HG02763 (cell line): ENCODE measurements around the gene SFTPB.
A peak's percentile ranks its signal among the peaks of the same experiment; 100 is the strongest.
"Not testable (repeated sequence)": the region's sequence is repeated elsewhere in the genome, so short reads cannot be mapped to it uniquely, and the experiment has no call there.

Experiments used
- ATAC-seq: cut with Tn5 transposase; IDR thresholded peaks from one replicate; pipeline ENCODE4 v1.9.1; 2021; ENCODE audit warnings: mild to moderate bottlenecking, moderate library complexity; ENCODE audit not compliant: unreplicated experiment

The SFTPB gene

DNA sequence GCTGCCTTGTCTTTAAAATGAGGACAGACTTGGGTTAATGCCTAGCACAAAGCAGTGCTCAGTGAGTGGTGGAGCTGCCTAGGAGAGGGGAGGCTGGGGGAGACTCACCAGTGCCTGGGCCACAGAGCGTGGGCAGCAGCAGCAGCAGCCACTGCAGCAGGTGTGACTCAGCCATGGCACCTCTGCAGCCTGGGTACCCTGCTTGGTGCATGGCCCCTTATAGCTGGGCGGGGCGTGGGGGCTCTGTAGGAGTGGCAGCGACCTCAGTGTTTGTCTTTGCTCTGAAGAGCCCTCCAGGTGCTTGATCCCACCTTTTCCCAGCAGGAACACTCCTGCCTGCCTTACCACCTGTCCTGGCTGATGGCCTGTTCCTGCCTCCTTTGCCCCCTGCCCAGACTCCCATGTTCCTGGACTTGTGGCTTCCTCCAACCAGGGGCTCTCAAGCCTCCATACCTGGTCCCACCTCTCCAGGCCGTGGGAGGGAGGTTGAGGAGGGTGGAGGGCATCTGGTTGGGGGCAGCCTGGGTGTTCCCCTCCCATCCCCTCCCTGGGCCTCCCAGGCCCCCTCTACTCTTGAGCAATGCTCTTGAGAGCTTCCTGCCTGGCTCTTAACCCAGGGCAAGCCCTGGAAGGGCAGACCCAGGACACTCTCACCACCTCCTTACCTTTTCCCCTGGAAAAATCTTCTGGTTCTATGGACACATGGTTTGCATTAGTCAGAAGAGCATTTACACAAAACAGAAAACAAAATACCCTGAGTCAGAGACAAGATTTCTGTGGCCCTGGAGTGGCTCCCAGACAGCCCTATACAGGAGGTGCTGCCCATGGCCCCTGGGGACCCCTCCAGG is at the start of gene SFTPB:
Gene SFTPB, minus strand, starts transcription at position 191 of the 848 bp plus-strand sequence. Its CDS starts 16 bp downstream, at position 175.
- no peak for ATAC-seq

DNA sequence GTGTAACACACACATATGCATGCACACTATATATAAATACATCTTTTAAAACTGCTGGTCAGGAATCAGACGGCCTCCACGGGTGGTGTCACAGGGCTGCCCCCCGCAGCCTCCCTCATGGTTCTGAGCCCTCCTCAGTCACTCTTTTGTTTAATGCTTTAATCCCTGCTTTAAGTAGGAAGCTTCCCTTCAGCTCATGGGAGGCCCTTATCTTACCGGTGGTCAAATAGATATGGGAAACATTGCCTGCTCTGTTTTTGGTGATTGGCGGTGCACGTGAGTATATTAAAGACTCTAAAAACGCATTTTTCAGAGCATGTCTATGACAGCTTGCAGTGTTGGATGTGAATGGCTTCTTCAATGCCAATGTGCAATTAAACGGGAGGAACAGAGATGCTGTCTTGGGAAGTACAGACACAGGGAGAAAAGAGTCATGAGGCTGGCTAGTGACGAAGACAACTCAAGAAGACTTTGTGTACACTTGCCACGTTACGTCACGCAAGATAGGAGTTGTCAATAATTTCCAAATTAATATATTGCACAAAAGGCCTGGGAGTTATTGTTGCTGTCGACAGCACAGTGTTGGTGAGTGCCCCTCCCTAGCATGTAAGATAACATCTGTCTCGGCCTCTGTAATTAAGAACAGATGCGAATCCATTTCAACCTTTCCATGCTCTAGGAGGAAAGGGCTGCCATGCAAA is 49.5 kb upstream of the SFTPB start:
- no peak for ATAC-seq

DNA sequence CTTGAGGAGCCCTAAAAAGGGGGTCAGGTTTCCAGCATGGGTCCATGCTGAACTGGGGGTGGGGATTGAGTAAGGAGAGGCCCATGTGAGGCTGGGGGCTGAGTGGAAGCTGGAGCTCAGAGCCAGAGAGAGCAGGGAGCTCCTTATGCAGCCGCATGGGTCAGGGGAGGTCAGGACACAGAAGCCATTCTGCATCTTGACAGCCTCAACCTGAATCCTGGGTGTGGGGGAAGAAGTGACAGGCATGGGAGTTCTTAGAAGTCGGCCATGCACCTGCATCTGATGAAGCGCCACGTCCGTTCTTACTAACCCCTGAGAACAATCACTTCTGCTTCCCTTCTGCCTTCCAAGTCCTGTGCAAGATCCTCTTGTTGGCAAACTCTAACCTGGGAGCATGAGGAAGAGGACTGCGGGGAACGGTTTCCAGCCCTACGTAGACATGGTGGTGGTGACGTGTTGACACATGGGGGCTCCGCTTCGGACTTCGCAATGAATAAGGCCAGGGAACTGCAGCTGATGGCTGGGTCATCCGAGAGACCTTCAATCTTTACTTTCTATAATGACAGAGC is 48.4 kb upstream of the SFTPB start:
- ATAC-seq: no peak

DNA sequence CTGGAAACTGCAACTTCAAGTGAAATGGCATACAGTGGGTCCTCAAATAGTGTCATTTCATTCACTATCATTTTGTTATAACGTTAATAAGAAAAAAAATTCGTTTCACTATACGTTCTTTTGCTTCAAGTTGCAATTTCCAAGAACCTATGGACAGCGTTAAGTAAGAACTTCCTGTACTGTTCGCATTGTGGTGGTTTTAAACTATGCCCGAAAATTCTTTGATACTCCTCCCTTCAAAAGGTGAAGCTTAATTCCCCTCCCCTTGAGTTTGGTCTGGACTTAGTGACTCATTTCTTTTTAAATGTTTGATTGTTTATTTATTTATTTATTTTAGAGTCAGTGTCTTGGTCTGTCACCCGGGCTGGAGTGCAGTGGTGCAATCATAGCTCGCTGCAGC is 46.8 kb upstream of the SFTPB start:
- ATAC-seq: no peak

DNA sequence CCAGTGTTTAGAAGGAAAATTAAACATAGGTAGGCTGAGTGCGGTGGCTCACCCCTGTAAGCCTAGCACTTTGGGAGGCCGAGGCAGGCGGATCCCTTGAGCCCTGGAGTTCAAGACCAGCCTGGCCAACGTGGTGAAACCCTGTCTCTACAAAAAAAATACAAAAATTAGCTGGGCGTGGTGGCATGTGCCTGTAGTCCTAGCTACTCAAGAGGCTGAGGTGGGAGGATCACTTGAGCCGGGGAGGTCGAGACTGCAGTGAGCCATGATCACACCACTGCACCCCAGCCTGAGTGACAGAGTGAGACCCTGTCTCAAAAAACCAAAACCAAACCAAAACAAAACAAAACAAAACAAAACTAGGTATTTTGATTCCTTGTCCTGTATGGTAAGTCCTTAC is 46.4 kb upstream of the SFTPB start:
- ATAC-seq: not testable (repeated sequence)

DNA sequence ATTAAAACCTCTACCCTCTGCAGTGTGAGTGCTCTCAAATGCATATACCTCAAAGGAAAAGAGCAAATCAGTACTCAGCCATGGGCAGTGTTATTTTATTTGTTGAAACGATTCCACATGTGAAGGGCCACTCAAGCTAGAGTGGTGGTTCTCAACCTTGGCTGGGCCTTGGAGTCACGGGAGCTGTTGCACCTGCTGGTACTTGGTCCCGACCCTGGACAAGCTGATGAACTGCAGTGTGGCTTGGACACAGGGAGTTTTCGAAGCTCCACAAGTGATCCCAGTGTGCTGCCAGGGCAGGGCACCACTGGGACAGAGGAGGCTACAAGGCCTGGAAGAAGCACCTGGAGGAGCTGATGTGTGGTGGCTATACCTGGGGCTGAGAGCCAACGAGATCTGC is 45.8 kb upstream of the SFTPB start:
- no peak for ATAC-seq

DNA sequence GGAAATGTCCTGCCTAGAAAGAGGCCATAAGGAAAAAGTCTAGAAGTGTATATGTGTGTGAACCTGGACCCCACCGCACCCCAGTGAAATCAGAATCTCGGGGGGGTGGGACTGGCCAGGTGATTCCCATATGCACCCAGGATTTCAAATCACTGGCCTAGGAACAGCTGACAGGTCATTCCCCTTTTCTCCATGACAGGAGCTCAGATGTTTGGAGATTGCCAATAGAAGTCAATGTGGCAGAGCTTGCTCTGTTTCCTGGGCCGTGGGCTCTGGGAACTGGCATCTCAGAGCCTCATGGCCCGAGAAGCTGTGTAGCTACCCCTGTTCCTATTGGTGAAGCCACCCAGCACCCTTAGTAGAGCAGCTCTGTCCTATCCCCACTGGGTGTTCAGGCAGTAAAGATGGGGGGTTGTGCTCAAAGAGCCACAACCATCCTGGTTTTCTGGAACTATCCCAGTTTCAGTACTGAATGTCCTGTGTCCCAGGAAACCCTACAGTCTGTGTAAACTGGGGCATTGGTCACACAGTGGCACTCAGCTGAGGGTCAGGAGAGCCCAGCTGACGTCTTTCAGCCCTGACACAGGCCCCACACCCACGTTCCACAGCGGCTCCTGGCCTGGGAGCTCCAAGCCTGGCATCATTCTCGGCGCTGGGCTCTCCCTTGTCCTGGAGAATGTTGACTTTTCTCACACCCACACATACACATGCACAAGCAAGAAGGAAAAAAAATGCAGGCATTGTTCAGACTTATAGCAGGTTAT is 45.0 kb upstream of the SFTPB start:
- ATAC-seq: no peak

DNA sequence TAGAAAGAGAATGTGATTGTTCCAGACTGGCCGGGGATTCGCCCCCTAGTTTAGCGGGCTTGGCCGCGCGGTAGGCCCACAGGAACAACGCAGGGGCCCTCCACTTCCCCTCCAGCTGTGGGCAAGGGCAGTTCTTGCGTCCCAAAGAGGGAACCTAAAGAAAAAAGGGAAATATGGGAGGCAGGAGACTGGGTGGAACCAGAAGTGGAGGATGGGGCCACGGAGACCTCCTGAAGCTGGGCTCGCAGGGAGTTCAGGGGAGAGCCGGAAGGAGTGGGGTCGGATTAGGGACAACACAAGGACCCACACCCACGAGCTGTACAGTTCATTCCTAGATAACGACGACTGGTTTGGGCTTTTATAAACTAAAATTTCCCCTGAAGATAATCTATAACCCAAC is 44.3 kb upstream of the SFTPB start:
- ATAC-seq: no peak

DNA sequence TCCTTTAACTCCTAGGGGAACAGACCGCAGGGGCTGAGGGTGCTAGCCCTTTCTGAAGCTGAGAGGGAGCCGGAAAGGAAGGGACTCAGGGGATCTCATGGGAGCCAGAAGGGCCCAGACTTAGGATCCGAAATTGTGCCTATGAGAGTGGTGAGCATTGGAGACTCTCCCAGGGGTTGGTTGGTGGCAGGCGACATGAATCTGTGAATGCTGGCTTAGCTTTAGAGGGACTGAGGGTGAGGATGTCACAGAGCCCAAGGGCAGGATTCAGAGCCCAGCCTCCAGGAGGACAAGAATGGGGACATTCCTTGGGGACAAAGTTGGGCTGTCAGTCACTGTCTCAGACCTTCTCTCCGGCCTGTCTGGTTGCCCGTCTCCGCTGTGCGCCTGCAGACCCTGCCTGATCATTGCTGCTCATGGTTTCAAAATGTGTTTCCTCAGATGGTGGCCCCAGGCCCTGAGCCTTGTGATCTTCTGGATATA is 43.6 kb upstream of the SFTPB start:
- ATAC-seq: no peak

DNA sequence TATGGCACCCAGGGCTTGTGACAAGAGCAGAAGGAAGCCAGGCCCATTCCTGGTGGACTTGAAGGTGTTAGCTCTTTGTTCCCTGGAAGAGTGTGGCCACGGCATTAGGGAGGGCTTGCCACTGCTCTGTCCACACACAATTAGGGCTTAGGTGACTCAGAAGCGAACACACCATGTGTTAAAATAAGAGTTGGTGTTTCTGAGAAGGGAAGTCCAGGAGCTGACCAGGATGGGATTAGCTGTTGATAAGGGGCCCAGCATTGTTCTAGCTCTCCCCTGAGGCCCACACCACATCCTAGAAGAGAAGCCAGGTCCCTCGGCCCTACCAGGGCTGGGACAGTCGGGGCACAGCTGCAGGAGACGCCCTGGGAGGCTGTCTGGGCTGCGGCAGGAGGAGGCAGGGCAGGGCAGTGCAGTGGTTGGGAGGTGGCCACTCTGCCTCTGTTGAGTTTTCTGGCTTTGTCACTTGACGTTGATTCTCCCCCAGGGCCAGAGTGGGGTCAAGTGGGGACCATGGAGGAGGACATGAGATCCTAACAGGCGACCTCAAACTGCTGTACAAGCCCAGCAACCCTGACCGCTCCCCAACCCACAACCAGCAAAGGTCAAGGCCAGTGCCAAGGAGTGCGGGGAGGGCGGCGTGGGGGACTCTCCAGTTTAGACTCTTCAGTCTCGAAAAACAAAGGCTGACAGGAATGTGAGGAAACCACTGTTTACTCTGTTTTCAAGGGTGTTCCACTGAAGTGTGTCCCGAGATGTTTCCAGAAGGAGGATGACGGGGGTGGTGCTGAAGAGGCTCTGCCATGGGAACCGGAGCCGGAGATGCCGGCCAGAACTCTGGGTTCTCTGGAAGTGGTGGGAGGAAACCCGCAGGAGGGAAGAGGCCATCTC is 42.9 kb upstream of the SFTPB start:
- no peak for ATAC-seq

DNA sequence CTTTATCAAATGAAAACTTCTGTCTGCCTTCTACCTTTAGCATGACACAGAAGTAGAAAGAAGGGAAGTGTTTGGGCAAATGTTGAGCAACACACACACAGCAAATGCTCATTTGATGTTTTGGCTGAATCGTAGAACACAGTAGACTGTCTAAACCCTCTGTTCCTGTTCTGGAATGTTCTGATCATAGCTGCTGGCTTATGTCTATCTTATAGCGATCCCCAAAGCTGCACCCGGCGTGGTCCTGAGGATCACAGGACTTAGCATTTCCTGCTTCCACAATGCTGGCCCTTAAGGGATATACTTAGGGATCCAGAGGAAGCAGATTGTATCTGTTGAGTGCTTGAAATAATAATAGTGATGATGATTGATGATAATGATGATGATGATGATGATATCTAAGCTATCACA is 41.4 kb upstream of the SFTPB start:
- ATAC-seq: no peak

DNA sequence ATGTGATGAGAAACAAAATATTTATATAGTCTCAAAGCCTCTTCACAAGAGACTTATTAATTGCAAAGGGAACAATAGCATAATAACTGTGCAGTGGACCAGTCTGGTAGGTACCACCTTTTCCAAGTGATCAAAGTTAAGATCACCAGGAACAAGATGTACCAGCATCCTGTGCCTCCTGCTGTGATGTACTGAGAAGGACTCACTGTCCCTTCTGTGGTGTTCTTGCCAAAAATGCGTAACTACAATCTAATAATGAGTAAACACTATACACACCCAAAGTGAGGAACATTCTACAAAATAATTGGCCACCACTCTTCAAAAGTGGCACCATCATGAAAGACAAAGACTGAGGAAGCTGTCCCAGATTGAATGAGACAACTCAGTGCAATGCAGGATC is 40.6 kb upstream of the SFTPB start:
- ATAC-seq: no peak

DNA sequence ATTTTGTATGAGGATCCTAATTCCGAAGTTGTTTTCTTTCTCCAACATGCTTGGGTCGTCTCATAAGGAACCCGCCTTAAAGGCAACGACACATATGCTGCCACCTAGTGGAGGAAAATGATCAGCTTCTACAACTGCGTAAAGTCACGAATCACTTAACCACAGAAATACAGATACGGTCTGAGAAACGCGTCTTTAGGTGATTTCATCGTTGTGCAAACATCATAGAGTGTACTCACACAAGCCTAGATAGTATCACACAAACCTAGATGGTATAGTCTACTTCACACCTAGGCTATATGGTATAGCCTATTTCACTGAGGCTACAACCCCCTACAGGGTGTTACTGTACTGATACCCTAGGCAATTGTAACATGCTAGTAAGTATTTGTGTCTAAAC is 39.3 kb upstream of the SFTPB start:
- ATAC-seq: peak; percentile 57

DNA sequence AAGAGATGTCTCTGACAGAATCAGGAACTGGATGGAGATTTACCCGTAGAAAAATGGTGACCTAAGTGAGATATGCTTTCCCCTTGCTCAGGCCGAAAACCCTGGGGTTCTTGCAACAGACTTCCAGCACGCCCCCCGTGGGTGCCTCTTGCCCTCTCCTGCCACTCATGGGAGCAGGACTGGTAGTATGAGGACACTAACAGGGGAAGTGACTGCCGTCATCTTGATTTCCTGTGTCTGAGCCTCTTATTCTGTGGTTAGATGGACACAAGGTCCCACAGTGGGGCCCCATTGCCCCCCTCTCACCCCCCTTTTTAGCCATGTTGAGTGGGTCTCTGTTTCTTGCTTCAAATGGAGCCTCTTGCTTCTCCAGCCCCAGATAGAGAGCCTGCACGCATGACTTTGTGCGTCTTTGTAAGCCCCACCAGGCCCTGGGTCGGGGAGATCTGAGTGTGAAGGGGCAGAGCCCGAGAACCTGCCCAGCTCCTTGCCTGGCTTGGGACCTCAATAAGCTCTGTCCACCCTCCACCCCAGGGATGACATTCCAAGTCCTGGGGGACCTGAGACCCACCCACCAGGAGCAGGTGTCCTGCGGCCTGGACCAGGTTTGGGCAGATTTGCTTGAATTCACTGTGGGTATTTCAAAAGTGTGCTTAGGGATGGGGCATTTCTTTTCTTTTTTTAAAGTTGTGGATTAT is 38.7 kb upstream of the SFTPB start:
- ATAC-seq: no peak

DNA sequence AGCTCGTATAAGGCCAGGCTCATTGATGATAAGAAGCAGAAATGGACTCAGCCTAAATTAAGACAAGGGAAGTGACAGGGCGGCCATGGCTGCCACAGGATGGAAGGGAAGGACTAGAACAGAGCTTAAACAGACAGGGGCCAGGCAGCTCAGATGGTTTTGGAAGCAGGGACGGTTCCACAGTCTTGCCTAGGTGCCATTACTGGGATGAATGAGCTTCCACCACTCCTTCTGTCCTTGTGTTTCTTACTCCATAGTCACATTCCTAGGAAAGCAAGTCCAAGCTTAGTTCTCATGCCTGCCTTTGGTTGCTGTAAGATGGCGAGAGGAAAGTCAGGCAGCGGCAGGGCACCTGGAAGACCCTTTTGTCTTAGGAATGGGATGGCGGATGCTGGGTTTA is 38.1 kb upstream of the SFTPB start:
- no peak for ATAC-seq

DNA sequence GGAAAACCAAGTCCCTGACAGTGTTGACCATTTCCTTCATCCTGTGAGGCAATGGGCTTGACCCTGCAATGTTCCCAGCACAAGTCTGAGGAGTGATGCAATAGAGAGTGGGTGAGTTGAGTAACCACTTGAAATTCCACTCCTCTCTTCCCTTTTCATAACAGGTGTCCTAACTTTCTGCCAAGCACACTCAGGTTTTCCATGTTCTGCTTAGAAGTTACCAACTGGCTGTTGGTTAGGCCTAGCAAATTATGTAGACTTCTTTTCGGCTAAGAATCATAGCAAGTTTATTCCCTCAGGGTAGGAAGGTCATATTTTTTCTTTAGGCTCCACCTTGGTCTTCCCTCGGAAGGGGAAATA is 37.7 kb upstream of the SFTPB start:
- no peak for ATAC-seq

DNA sequence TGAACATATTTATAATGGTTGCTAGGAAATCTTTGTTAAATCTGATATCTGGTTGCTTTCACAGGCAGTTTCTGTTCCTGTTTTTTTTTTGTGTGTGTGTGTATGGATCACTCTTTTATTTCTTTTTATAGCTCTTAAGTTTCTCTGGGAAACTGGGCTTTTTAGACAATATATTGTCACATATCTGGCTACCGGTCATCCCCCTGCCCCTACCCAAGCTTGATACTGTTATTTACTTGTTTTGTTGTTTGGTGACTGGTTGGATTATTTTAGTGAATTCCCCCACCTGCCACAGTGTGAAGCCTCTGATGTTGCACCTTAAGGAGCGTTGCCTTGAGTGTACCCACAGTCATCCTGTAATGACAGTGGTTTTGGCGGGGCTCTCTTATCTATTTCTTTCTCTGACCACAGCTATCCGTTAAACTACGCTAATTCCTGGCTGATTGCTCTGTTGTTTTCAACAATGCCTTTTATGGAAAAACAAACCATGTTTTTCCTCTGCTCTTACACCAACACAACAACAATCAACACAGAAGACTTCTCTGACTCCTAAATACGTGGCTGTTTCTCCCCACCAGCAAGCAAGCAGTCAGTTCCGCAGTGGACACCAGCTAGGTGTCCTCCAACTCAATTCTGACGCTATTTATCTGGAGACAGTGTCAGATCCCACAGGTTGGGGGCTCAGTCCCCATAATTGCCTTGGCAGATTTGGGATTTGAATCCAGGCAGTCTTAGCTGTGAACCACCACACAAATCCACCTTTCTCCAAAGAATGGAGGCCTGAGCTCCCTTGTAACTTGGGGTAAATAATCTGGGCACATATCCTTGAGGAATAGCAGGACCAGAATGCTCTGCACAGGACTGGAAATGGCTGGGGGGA is 37.0 kb upstream of the SFTPB start:
- ATAC-seq: no peak

DNA sequence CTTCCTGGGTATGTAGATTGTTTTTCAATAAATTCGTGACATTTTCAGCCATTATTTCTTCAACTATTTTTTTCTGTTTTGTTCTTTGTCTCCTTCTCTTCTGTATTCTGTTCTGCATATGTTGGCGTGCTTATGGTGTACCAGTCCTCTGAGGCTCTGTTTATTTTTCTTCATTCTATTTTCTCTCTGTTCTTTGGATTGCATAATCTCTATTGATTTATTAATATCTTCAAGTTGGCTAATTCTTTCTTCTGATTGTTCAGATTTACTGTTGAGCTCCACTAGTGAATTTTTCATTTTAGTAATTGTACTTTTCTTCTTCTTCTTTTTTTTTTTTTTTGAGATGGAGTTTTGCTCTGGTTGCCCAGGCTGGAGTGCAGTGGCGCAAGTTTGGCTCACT is 36.0 kb upstream of the SFTPB start:
- ATAC-seq: no peak

DNA sequence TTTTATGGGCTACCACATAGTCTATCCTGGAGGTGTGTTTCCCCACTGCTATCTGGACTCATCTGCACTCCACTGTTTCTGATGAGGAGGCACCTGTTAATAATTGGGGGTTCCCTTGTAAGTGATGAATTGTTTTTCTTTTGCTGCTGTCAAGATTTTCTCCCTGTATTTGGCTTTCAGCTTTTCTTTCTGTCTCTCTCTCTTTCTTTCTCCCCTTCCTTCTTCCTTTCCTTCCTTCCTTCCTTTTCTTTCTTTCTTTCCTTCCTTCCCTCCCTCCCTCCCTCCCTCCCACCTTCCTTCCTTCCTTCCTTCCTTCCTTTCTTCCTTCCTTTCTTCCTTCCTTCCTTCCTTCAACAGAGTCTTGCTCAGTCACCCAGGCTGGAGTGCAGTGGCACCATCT is 35.3 kb upstream of the SFTPB start:
- no peak for ATAC-seq
